ENCODE data around the gene CACNG4.

The CACNG4 gene

GRCh38 chr17:66950886-66951604 is 13.5 kb upstream of the CACNG4 start:
- peak overlapping the region; percentile 67 for H3K27ac ChIP-seq
- TF ChIP-seq, protein P1, sequence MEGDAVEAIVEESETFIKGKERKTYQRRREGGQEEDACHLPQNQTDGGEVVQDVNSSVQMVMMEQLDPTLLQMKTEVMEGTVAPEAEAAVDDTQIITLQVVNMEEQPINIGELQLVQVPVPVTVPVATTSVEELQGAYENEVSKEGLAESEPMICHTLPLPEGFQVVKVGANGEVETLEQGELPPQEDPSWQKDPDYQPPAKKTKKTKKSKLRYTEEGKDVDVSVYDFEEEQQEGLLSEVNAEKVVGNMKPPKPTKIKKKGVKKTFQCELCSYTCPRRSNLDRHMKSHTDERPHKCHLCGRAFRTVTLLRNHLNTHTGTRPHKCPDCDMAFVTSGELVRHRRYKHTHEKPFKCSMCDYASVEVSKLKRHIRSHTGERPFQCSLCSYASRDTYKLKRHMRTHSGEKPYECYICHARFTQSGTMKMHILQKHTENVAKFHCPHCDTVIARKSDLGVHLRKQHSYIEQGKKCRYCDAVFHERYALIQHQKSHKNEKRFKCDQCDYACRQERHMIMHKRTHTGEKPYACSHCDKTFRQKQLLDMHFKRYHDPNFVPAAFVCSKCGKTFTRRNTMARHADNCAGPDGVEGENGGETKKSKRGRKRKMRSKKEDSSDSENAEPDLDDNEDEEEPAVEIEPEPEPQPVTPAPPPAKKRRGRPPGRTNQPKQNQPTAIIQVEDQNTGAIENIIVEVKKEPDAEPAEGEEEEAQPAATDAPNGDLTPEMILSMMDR (conservative IDR thresholded peaks at IDR 0.05), result no peak
- no peak for TF ChIP-seq ZFX (IDR thresholded peaks at IDR 0.05)

- peak overlapping the region; percentile 67 for H3K27ac ChIP-seq
- peak; percentile 29; the same call in 1 of the 2 replicates for TF ChIP-seq ZFX (IDR thresholded peaks at IDR 0.05)
- TF ChIP-seq, protein P1 (conservative IDR thresholded peaks at IDR 0.05), result no peak
Measured at GRCh38 chr17:66951605-66951953, 12.9 kb upstream of the CACNG4 start.

DNA sequence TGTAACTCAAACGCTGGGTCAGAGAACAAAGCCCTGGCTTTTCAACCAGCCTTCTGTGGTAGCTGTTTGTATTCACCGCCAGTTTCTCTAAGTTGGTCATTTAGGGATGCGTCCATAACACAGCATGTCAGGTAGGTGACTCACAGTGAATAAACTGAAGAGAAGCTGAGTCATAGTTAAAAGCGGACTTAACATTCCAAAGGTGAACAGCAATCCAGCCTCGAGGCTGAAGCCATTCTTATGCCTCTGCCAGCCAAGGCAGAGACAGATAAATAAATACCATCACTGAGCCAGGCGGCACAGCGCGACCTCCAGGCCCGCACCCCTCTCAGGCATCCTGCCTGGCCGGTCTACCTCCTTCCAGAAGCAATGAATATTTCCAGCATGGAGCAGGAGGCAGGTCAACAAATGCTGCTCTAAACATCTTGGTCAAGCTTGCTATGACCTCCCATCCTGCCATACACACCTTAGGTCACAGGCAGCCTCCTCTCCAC is 12.4 kb upstream of the CACNG4 start:
- TF ChIP-seq ZFX (IDR thresholded peaks at IDR 0.05), result no peak
- TF ChIP-seq, protein P1 (conservative IDR thresholded peaks at IDR 0.05), result no peak

GRCh38 chr17:66952681-66953629 is 11.6 kb upstream of the CACNG4 start:
- TF ChIP-seq, protein P1 (conservative IDR thresholded peaks at IDR 0.05), result no peak
- TF ChIP-seq ZFX (IDR thresholded peaks at IDR 0.05), result no peak
- H3K27ac ChIP-seq, result peak overlapping the region; percentile 67

More for the DNA sequence above, 12.4 kb upstream of the CACNG4 start:
- H3K27ac ChIP-seq, result peak overlapping the region; percentile 67

DNA sequence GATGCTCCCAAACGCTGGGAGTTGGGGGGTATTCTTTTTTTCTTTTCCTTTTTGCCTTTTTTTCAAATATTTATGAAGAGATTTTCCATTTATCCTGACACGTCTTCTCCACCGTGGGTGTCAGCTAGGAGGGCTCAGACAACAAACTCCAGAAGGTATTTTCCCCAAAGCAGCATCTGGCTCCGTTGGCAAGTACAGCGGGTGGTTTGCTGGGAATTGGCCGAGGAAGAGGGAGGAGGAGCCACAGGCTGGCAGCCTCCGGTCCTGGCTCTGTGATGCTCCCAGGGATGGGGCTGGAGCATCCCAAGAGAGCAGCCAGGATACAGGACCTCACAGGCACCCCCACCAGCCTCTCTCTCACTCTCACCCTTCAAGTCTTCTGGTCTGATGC is 10.9 kb upstream of the CACNG4 start:
- TF ChIP-seq, protein P1 (conservative IDR thresholded peaks at IDR 0.05), result no peak
- TF ChIP-seq ZFX (IDR thresholded peaks at IDR 0.05), result no peak
- H3K27ac ChIP-seq, result no peak overlapping the region

GRCh38 chr17:66954632-66955031 is 9.9 kb upstream of the CACNG4 start:
- H3K27ac ChIP-seq, result no peak overlapping the region
- TF ChIP-seq, protein P1 (conservative IDR thresholded peaks at IDR 0.05), result no peak
- no peak for TF ChIP-seq ZFX (IDR thresholded peaks at IDR 0.05)

GRCh38 chr17:66955821-66956220 is 8.7 kb upstream of the CACNG4 start:
- peak overlapping the region; percentile 22; the same call in 1 of the 2 replicates for H3K27ac ChIP-seq
- TF ChIP-seq, protein P1 (conservative IDR thresholded peaks at IDR 0.05), result no peak
- no peak for TF ChIP-seq ZFX (IDR thresholded peaks at IDR 0.05)

Data from C4-2B (cell line).